HG03575 (cell line): ENCODE data around the gene SCN8A.
"Not testable (repeated sequence)": the region's sequence is repeated elsewhere in the genome, so short reads cannot be mapped to it uniquely, and the experiment has no call there.

ENCODE experiments used
- ATAC-seq: cut with Tn5 transposase; IDR thresholded peaks from one replicate; pipeline ENCODE4 v1.9.1; 2021; ENCODE audit not compliant: unreplicated experiment, insufficient number of reproducible peaks, low FRiP score; ENCODE audit errors: extremely low read depth

SCN8A gene

GRCh38 chr12:51620448-51620847 lies 29.4 kb downstream of the SCN8A start:
- no peak for ATAC-seq

- no peak for ATAC-seq
These were observed 30.3 kb downstream of the SCN8A start for GRCh38 chr12:51621156-51621922.

DNA sequence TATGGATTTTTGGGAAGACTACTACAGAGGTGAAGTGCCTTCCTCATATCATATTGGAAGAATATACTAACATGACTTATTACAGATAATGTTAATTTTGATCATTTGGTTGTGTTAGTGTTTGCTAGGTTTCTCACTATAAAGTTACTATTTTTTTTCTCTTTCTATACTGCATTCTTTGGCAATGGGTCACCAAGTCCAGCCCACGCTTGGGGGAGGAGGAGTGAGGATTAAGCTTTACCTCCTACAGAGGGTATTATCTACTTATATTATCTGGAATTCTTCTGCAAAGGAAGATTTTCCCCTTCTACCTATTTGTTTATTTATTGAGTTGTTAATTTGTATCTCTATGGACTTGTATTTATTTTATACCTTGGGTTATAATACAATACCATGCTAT lies 31.5 kb downstream of the SCN8A start:
- no peak for ATAC-seq

DNA sequence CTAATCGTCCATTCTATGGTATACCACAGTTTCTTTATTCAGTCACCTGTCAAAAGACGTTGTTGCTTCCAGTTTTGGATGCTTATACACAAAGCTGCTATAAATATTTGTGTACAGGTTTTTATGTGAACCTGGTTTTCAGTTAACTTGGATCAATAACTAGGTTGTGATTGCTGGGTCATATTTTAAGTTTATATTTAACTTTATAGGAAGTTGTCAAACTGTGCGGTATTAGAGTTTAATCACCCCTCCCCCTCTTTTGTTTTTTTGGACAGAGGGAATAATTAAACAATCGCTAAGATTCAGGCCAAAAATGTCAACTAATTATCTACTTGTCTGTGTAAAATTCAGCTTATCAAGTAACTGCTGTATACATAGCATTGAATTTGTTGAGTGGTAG lies 34.3 kb downstream of the SCN8A start:
- no peak for ATAC-seq

DNA sequence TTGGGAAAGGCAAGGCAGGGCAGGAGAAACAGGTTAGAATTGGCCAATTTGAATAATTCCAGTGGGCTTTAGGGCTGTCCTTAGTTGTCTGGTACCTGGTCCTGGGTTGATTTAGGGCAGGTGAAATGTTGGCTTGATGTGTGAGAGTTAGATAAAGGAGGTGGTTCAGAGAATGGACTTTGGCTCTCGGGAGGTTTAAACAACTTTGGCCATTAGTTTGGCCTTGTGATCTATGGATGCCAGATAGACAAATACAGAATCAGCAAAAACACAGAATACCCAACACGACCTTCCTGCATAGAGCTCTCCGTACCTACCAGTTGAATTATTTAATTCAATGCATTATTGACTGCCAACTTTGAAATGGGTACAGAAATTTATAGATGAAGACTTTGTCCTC lies 35.1 kb downstream of the SCN8A start:
- no peak for ATAC-seq

DNA sequence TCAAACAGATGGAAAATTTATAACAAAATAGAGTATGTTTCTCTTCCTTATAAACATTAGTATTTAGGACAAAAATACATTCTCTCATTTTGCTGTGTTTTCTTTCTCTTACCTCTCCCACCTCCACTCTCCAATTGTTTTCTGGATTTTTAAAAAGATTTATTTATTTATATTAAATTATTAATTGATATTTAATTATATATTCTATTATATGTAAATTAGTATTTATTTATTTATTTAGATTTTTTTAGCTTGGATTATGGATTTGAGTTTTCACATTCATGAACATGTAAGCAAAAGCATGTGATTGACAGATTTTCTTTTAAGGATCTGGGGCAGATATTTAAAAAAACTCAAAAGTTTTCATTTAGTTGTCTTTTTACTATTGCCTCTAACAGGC lies 35.6 kb downstream of the SCN8A start:
- no peak for ATAC-seq

DNA sequence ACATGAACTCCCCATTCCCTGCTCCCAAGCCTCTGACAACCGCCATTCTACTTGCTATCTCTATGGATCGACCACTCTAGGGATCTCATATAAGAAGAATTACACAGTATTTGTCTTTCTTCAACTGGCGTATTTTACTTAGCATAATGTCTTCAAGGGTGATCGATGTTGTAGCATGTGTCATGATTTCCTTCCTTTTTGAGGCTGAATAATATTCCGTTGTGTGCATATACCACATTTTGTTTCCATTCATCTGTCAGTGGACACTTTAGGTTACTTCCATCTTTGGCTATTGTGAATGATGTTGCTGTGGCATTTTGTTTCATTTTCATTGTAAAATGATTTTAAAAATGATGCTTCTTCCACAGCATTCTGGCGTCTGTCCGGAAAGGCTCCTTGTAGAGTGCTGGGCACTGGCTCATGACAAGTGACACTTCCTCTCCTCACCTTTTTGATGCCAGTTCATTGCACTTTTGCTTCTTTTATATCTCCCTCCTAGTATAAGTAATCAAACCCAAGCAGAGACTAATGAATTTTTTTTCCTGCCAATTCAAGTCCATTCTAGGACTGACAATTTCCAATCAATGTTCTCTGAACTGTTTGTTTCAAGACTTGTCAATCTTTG lies 39.3 kb downstream of the SCN8A start:
- no peak for ATAC-seq

GRCh38 chr12:51630986-51631385 lies 40.0 kb downstream of the SCN8A start:
- ATAC-seq: no peak

GRCh38 chr12:51631591-51631990 lies 40.6 kb downstream of the SCN8A start:
- no peak for ATAC-seq

GRCh38 chr12:51632623-51633022 lies 41.6 kb downstream of the SCN8A start:
- ATAC-seq: no peak

DNA sequence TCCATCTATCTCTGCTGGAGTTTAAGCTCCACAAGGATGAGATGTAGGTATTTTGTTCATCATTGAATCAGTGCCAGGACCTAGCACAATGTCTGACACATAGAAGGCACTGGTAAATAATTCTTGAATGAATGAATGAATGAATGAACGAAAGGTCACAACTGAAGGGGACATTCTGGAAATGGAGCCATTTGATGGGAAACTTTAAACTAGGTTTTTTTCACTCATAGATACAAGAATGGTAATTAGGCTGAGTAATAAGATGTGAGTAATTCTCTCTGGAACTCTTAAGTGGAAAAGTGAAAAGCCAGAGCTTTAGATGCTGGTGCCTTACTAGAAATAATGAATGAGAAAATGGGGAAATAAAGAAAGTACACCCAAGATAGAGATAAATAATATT lies 44.3 kb downstream of the SCN8A start:
- no peak for ATAC-seq

DNA sequence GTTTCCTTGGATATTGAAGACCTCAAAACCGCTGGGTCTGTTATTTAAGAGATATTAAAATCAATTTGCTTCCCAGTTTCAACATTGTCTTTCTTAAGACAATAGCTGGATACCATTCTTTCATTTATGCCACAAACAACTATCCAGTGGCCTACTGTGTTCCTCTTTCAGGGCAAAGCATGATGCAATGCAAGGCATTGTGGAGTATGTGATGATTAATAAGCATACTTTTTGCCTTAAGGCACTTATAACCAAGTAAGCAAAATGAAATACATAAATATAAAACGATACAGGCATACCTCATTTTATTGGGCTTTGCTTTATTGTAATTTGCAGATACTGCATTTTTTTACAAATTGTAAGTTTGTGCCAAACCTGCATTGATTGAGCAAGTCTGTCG lies 45.5 kb downstream of the SCN8A start:
- ATAC-seq: no peak

- ATAC-seq: no peak
These were observed 46.0 kb downstream of the SCN8A start for GRCh38 chr12:51636986-51637385.

DNA sequence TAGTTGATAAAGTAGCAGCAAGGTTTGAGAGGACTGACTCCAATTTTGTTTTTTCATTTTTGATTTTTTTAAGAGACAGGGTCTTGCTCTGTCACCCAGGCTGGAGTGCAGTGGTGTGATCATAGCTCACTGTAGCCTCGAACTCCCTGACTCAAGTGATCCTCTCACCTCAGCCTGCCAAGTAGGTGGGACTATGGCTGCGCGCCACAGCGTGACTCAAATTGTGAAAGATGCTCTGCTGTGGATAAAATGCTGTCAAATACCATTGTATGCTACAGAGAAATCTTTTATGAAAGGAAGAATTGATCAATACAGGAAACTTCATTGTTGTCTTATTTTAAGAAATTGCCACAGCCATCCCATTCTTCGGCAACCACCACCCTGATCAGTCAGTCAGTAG lies 48.3 kb downstream of the SCN8A start:
- ATAC-seq: no peak

DNA sequence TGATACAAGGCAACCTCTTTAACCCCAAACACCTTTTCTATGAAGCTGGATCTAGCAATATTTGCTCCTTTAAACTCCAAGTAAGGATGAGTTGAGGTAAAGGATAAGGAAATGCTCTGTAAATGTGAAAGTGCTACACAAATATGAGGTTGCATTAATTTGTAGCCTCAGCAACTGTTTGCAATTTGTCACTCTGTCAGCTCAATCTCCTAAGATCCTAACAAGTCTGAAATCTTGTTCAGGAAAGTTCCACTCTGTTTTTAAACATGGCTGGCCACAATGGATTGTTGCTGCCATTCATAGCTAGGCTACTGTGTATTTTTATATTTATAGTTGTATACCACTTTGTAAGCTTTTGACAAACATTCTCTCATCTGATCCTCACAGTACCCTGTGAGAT lies 51.3 kb downstream of the SCN8A start:
- no peak for ATAC-seq

DNA sequence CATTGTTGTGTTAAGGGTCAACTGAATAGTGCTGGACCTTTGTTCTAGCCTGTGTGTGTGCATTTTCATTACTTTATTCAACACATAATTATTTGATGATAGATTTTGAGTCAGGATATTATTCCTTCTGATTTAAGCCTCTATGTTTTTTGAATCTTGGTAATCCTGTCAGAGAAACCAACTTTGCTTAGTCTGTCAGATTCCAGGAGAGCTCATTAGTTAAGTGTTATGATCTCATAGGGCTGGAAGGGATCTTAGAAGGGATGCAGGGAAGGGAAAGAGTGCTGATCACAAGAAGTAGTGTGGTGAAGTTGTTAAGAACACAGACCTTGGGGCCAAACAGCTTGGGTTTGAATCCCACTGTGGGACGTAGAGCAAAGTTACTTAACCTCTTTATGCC lies 52.9 kb downstream of the SCN8A start:
- ATAC-seq: no peak

DNA sequence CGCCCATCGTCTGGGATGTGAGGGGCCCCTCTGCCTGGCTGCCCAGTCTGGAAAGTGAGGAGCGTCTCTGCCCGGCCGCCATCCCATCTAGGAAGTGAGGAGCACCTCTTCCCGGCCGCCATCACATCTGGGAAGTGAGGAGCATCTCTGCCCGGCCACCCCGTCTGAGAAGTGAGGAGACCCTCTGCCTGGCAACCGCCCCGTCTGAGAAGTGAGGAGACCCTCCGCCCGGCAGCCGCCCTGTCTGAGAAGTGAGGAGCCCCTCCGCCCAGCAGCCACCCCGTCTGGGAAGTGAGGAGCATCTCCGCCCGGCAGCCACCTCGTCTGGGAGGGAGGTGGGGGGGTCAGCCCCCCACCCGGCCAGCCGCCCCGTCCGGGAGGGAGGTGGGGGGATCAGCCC lies 53.7 kb downstream of the SCN8A start:
- ATAC-seq: not testable (repeated sequence)

- ATAC-seq: no peak
These were observed 54.9 kb downstream of the SCN8A start for GRCh38 chr12:51645961-51646360.

DNA sequence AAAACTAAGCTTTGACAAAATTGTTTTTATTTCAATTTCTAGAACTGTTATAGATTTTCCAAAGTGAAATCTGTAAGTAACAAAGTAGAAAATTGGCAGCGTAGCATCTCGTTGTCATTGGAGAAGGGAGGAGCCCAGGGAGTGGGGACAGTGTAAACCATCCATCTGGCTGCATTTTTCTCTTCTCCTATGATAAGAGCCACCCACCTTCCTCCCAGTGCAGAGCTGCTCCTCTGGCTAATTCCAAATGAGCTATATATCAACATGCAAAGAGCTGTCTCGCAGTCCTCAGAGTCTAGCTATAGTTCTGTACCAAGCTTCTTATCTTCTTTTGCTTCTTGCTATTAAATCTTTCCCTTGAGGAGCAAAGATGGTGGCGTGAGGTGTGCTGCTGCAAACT lies 56.6 kb downstream of the SCN8A start:
- ATAC-seq: no peak

- ATAC-seq: no peak
These were observed 62.4 kb downstream of the SCN8A start for GRCh38 chr12:51653431-51653830.

GRCh38 chr12:51661199-51661598 lies 70.2 kb downstream of the SCN8A start:
- ATAC-seq: no peak
